Trophoblast cell (in vitro differentiated cells and primary cell): ENCODE results near the gene RBP5.

Experiments
- DNase-seq, 2 donors: peaks; one replicate each; pipeline ENCODE4 v3.0.0-alpha.2; 2016
- H2AFZ ChIP-seq: 2 replicates; pipeline ENCODE4 v1.6.1; 2013; ENCODE audit warnings: low read length, moderate library complexity, mild to moderate bottlenecking; ENCODE audit not compliant: insufficient read depth, poor library complexity
- H2AK5ac ChIP-seq: 2 replicates; pipeline ENCODE4 v1.6.1; 2013; ENCODE audit warnings: mild to moderate bottlenecking, low read length
- H2BK120ac ChIP-seq: 2 replicates; pipeline ENCODE4 v1.6.1; 2013; ENCODE audit warnings: low read length, mild to moderate bottlenecking, moderate library complexity; ENCODE audit not compliant: insufficient read depth, poor library complexity
- H2BK12ac ChIP-seq: 2 replicates; pipeline ENCODE4 v1.6.1; 2013; ENCODE audit warnings: mild to moderate bottlenecking, low read length, moderate library complexity
- H2BK5ac ChIP-seq: 2 replicates; pipeline ENCODE4 v1.6.1; 2013; ENCODE audit warnings: low read length, low read depth, moderate library complexity, mild to moderate bottlenecking; ENCODE audit not compliant: poor library complexity
- H3K14ac ChIP-seq: 2 replicates; pipeline ENCODE4 v1.6.1; 2013; ENCODE audit warnings: mild to moderate bottlenecking, low read length
- H3K18ac ChIP-seq: 2 replicates; pipeline ENCODE4 v1.6.1; 2013; ENCODE audit warnings: mild to moderate bottlenecking, low read length
- H3K23ac ChIP-seq: 2 replicates; pipeline ENCODE4 v1.6.1; 2013; ENCODE audit warnings: low read length
- H3K27ac ChIP-seq: 2 replicates; pipeline ENCODE4 v1.5.1; 2013; ENCODE audit warnings: low read depth, mild to moderate bottlenecking, inconsistent platforms, low read length, moderate library complexity
- H3K27me3 ChIP-seq: 2 replicates; pipeline ENCODE4 v1.6.1; 2013; ENCODE audit warnings: inconsistent platforms, mild to moderate bottlenecking, low read length, moderate library complexity; ENCODE audit not compliant: insufficient read depth
- H3K36me3 ChIP-seq, 2 experiments: 1 replicate in 1 of 2; 2 replicates in 1 of 2; pipeline ENCODE4 v1.6.1; 2013; ENCODE audit warnings: low read length in 2 of 2, mild to moderate bottlenecking in 2 of 2, moderate library complexity in 1 of 2; ENCODE audit not compliant: insufficient read depth in 2 of 2, control insufficient read depth in 1 of 2
- H3K4ac ChIP-seq: 2 replicates; pipeline ENCODE4 v1.6.1; 2013; ENCODE audit warnings: low read depth, mild to moderate bottlenecking, low read length, moderate library complexity
- H3K4me1 ChIP-seq, 2 experiments: 1 replicate in 1 of 2; 2 replicates in 1 of 2; pipeline ENCODE4 v1.6.1; 2013; ENCODE audit warnings: low read length in 2 of 2, mild to moderate bottlenecking in 2 of 2, moderate library complexity in 1 of 2; ENCODE audit not compliant: insufficient read depth in 2 of 2, control insufficient read depth in 1 of 2
- H3K4me2 ChIP-seq: 2 replicates; pipeline ENCODE4 v1.6.1; 2013; ENCODE audit warnings: inconsistent platforms, mild to moderate bottlenecking, low read length, moderate library complexity
- H3K4me3 ChIP-seq: 2 replicates; pipeline ENCODE4 v1.5.1; 2013; ENCODE audit warnings: mild to moderate bottlenecking, low read depth, low read length, inconsistent platforms
- H3K79me1 ChIP-seq: one replicate; pipeline ENCODE4 v1.6.1; 2013; ENCODE audit warnings: low read length
- H3K79me2 ChIP-seq: 2 replicates; pipeline ENCODE4 v1.6.1; 2013; ENCODE audit warnings: low read length, mild to moderate bottlenecking; ENCODE audit not compliant: control insufficient read depth, insufficient read depth, poor library complexity
- H3K9ac ChIP-seq: 2 replicates; pipeline ENCODE4 v1.6.1; 2013; ENCODE audit warnings: mild to moderate bottlenecking, low read length
- H3K9me3 ChIP-seq: 2 replicates; pipeline ENCODE4 v1.6.1; 2013; ENCODE audit warnings: low read depth, mild to moderate bottlenecking, control low read depth, inconsistent platforms, low read length; ENCODE audit not compliant: insufficient read depth
- H4K12ac ChIP-seq: 2 replicates; pipeline ENCODE4 v1.6.1; 2013; ENCODE audit warnings: low read depth, mild to moderate bottlenecking, low read length, moderate library complexity
- H4K8ac ChIP-seq: 2 replicates; pipeline ENCODE4 v1.6.1; 2013; ENCODE audit warnings: low read depth, mild to moderate bottlenecking, low read length, moderate library complexity
- H4K91ac ChIP-seq: one replicate; pipeline ENCODE4 v1.6.1; 2013; ENCODE audit warnings: low read depth, mild to moderate bottlenecking, low read length, moderate library complexity
- WGBS: extraction: QIAGEN DNeasy Blood & Tissue Kit; methylation state at CpG from one replicate; pipeline ENCODE4 v1.1.7; 2013; ENCODE audit warnings: missing lambda C conversion rate; ENCODE audit not compliant: insufficient read length, insufficient coverage; ENCODE audit errors: extremely low coverage; 5-methylcytosine and 5-hydroxymethylcytosine counted together

RBP5 gene

GRCh38 chr12:7114008-7114407 lies 14.7 kb downstream of the RBP5 start:
- Histone ChIP-seq H3K9me3 (no peaks in the 10 kb centered on the region), H3K9ac (no peak overlapping the region), H3K79me2 (no peaks in the 10 kb centered on the region), H3K27ac (no peak overlapping the region), H2BK5ac (no peak overlapping the region), H4K12ac (no peak overlapping the region), H3K36me3 (peaks cover 5 to 10% of the 10 kb centered on the region in 2 experiments), H3K79me1 (peaks cover under 1% of the 10 kb centered on the region), H4K91ac (no peak overlapping the region), H3K4me2 (no peak overlapping the region), H2AK5ac (no peak overlapping the region), H4K8ac (no peak overlapping the region), H3K14ac (no peak overlapping the region), H3K4me3 (no peak overlapping the region), H3K23ac (no peak overlapping the region), H2BK12ac (no peak overlapping the region), H3K4ac (no peak overlapping the region), H2BK120ac (no peak overlapping the region), H3K4me1 (no peaks in the 10 kb centered on the region), H2AFZ (no peak overlapping the region), H3K27me3 (no peaks in the 10 kb centered on the region), H3K18ac (no peak overlapping the region)
- no CpG with 5 or more reads among the region's 11 CpGs for WGBS
- no peak for DNase-seq

- Histone ChIP-seq H2BK120ac (no peak overlapping the region), H3K14ac (no peak overlapping the region), H3K4ac (no peak overlapping the region), H2AK5ac (no peak overlapping the region), H3K79me1 (peaks cover 5% of the 10 kb centered on the region), H4K91ac (no peak overlapping the region), H3K4me1 (no peaks in the 10 kb centered on the region), H3K9me3 (no peaks in the 10 kb centered on the region), H3K79me2 (peaks cover 3% of the 10 kb centered on the region), H4K12ac (no peak overlapping the region), H3K9ac (no peak overlapping the region), H2AFZ (no peak overlapping the region), H3K27ac (no peak overlapping the region), H2BK12ac (no peak overlapping the region), H3K36me3 (peaks cover 5 to 10% of the 10 kb centered on the region in 2 experiments), H3K4me3 (no peak overlapping the region), H4K8ac (no peak overlapping the region), H3K18ac (no peak overlapping the region), H3K4me2 (no peak overlapping the region), H3K23ac (no peak overlapping the region), H2BK5ac (no peak overlapping the region), H3K27me3 (no peaks in the 10 kb centered on the region)
- no CpG with 5 or more reads among the region's 5 CpGs for WGBS
- peak in 1 of 2 donors; percentile 49 for DNase-seq
These were observed 15.3 kb downstream of the RBP5 start for GRCh38 chr12:7113389-7113871.

DNA sequence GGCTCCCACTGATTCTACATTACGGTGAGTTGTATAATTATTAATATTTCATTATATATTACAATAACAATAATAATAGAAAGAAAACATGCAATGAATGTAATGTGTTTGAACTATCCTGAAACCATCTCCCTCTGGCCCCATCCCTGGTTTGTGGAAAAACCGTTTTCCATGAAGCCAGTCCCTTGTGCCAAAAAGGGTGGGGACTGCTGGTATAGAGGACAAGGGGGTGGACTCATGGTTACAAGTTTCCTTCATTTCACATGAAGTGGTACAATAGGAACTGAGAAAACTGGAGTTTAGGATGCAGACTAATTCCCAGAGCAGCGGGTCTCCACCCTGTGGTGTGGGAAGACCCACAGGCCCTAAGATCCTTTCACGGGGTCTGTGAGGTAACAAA lies 16.6 kb downstream of the RBP5 start:
- Histone ChIP-seq H4K8ac (no peak overlapping the region), H2AK5ac (no peak overlapping the region), H4K91ac (no peak overlapping the region), H3K9me3 (no peaks in the 10 kb centered on the region), H3K79me1 (peaks cover 11% of the 10 kb centered on the region), H3K4me3 (no peak overlapping the region), H3K4ac (no peak overlapping the region), H3K18ac (no peak overlapping the region), H2AFZ (no peak overlapping the region), H3K79me2 (peaks cover 3% of the 10 kb centered on the region), H3K14ac (no peak overlapping the region), H3K4me2 (no peak overlapping the region), H2BK5ac (no peak overlapping the region), H2BK12ac (no peak overlapping the region), H3K9ac (no peak overlapping the region), H3K23ac (no peak overlapping the region), H3K4me1 (peaks cover 0 to 2% of the 10 kb centered on the region in 2 experiments), H4K12ac (no peak overlapping the region), H3K36me3 (peaks cover 5 to 9% of the 10 kb centered on the region in 2 experiments), H3K27ac (no peak overlapping the region), H3K27me3 (no peaks in the 10 kb centered on the region), H2BK120ac (no peak overlapping the region)
- DNase-seq: no peak
- WGBS: no CpG with 5 or more reads among the region's 4 CpGs

DNA sequence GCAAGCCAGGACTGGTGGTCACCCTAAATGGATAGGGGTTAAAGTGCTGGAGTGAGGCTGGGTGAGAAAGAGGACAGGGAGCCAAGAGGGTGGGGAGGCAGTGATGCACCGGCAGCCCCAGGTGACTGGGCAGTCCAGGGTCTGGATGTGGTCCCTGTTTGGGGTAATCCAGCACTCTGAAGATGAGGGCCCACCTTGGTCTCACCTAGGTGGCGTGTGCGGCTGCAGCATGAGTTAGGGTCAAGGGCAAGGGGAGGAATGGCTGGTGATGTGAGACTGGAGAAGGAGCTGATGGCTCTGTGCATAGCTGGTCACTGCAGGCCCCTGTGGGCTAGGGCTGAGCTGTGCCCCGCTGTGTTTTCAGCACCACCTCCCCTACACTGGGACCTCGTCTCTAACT lies 18.0 kb downstream of the RBP5 start:
- no peak overlapping the region for H2BK120ac ChIP-seq
- H3K23ac ChIP-seq: no peak overlapping the region
- peak overlapping the region; percentile 17 for H3K4me3 ChIP-seq
- no peak overlapping the region for H4K91ac ChIP-seq
- no peak overlapping the region for H2AK5ac ChIP-seq
- H3K4ac ChIP-seq: no peak overlapping the region
- peaks cover 5% of the 10 kb centered on the region in 2 experiments for H3K36me3 ChIP-seq
- H3K27me3 ChIP-seq: no peaks in the 10 kb centered on the region
- H3K4me2 ChIP-seq: no peak overlapping the region
- H3K9me3 ChIP-seq: no peaks in the 10 kb centered on the region
- peaks cover 0 to 2% of the 10 kb centered on the region in 2 experiments for H3K4me1 ChIP-seq
- no peak overlapping the region for H3K14ac ChIP-seq
- no peak overlapping the region for H2AFZ ChIP-seq
- no peak overlapping the region for H2BK12ac ChIP-seq
- no peak overlapping the region for H3K9ac ChIP-seq
- DNase-seq: no peak
- H3K79me1 ChIP-seq: peaks cover 11% of the 10 kb centered on the region
- no peak overlapping the region for H2BK5ac ChIP-seq
- H3K79me2 ChIP-seq: peaks cover 3% of the 10 kb centered on the region
- H3K18ac ChIP-seq: no peak overlapping the region
- no peak overlapping the region for H4K8ac ChIP-seq
- H3K27ac ChIP-seq: no peak overlapping the region
- no CpG with 5 or more reads among the region's 5 CpGs for WGBS
- H4K12ac ChIP-seq: no peak overlapping the region
